IPS DF 4.7 (cell line): Measurements from ENCODE around the gene RNF31.

Experiments used
- DNase-seq: peaks from one replicate; pipeline ENCODE4 v3.0.0-alpha.2; 2013; ENCODE audit warnings: low spot score; ENCODE audit errors: extremely low read depth

The RNF31 gene

GRCh38 chr14:24137529-24138395 is 9.5 kb upstream of the RNF31 start:
- DNase-seq, result no peak

- DNase-seq, result no peak
These were observed 8.7 kb upstream of the RNF31 start for GRCh38 chr14:24138396-24139271.

- DNase-seq, result no peak
These were observed 7.9 kb upstream of the RNF31 start for GRCh38 chr14:24139272-24139934.

GRCh38 chr14:24141097-24141880 is 6.0 kb upstream of the RNF31 start, which contains the start of gene EMC9:
Gene EMC9, minus strand, starts transcription at chr14:24141591. Its CDS starts 287 bp downstream, at chr14:24141304.
- peak; percentile 99 for DNase-seq

- DNase-seq, result no peak
These were observed 3.8 kb upstream of the RNF31 start for GRCh38 chr14:24143511-24143910.

- DNase-seq, result no peak
These were observed 2.8 kb upstream of the RNF31 start for GRCh38 chr14:24144451-24144850.

- DNase-seq, result no peak
These were observed 2.1 kb upstream of the RNF31 start for GRCh38 chr14:24145219-24145618.

GRCh38 chr14:24145690-24146452 is 1.4 kb upstream of the RNF31 start:
- DNase-seq, result no peak

- DNase-seq, result no peak
These were observed 783 bp upstream of the RNF31 start, which contains the start of gene PSME2 for GRCh38 chr14:24146453-24146977. Gene PSME2, minus strand, starts transcription at chr14:24146610. Its CDS starts 29 bp downstream, at chr14:24146581.

GRCh38 chr14:24147761-24148428 is 597 bp downstream of the RNF31 start:
- DNase-seq, result no peak

- no peak for DNase-seq
These were observed 2.1 kb downstream of the RNF31 start for GRCh38 chr14:24149302-24149969.

GRCh38 chr14:24150061-24150460 is 2.8 kb downstream of the RNF31 start:
- DNase-seq, result no peak

GRCh38 chr14:24150567-24150966 is 3.3 kb downstream of the RNF31 start:
- DNase-seq, result no peak

GRCh38 chr14:24150993-24151392 is 3.7 kb downstream of the RNF31 start:
- DNase-seq, result no peak

- no peak for DNase-seq
These were observed 4.2 kb downstream of the RNF31 start for GRCh38 chr14:24151404-24152080.

- DNase-seq, result no peak
These were observed 7.8 kb downstream of the RNF31 start for GRCh38 chr14:24155100-24155499.

- DNase-seq, result no peak
These were observed 9.5 kb downstream of the RNF31 start for GRCh38 chr14:24156840-24157239.

- no peak for DNase-seq
These were observed 10.0 kb downstream of the RNF31 start for GRCh38 chr14:24157331-24157730.
